ENCODE results near the gene CAMTA1.

The CAMTA1 gene

DNA sequence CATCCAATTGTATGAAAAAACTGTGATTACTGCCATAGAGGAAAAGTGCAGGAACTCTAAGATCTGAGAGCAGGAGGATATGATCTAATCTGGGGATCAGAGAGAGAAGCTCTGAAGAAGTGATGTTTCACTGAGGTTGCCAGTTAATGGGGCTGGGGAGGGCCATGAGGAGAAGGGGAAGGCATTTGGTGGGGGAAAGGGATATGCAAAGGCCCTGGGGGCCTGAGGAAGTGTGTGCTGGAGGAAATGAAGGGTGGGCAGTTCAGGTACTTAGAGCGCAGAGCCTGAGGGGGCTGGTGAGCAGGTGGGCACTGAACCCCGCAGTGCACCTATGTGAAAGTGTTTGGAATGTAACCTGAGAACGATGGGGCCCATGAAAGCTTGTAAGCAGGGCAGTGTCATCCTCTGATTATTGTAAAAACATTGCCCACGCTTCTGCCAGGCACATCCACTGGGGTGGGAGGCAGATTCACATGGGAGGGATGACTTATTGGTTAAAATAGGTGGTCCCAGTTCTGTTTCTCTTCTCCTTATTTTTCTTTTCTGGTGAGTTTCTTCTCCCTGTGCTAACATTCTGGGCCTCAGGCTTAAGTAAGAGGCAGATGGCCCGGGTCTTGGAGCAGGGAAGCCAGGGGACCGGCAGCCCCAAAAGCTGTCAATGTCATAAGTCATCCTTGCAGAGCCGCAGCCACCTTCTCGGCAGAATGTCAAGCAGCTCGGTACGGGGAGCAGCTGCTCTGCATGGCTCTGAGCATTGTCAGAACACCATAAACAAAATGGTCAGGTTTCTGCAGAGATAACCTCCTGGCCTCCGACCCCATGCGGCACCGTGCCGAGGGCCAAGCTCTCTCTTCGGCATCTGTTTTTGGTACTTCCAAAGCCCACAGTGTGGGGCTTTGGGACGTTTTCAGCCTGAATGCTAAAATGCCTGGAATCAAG, 493.8 kb downstream of the CAMTA1 start:
- ChIA-PET CTCF (no interaction called here), POLR2A (ENCODE audit: low non-redundant PET) (no interaction called here)
- no peak overlapping the region for H3K27ac ChIP-seq
- TF ChIP-seq, protein P1, sequence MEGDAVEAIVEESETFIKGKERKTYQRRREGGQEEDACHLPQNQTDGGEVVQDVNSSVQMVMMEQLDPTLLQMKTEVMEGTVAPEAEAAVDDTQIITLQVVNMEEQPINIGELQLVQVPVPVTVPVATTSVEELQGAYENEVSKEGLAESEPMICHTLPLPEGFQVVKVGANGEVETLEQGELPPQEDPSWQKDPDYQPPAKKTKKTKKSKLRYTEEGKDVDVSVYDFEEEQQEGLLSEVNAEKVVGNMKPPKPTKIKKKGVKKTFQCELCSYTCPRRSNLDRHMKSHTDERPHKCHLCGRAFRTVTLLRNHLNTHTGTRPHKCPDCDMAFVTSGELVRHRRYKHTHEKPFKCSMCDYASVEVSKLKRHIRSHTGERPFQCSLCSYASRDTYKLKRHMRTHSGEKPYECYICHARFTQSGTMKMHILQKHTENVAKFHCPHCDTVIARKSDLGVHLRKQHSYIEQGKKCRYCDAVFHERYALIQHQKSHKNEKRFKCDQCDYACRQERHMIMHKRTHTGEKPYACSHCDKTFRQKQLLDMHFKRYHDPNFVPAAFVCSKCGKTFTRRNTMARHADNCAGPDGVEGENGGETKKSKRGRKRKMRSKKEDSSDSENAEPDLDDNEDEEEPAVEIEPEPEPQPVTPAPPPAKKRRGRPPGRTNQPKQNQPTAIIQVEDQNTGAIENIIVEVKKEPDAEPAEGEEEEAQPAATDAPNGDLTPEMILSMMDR (conservative IDR thresholded peaks at IDR 0.05; ENCODE audit: low read depth), result no peak
- DNase-seq (ENCODE audit: low spot score), result no peak

DNA sequence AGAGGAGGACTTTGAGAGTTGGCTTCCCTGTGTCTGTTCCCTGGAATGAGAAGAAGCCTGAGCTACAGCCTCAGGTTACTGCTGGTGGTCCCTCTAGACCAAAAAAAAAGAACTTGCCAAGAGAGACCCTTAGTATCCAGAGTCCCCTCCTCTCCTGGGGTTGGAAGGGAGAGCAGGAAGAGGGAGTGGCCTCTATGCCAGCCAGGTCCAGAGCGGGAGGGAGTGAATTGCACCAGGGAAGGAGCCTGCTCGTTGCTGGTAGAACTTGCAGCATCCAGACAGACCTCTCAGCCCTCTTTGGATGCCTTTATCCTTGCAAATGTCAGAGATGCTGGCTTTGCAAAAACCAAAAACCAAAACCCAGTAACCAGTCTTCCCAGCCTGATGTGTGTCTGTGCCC, 494.5 kb downstream of the CAMTA1 start:
- CTCF ChIA-PET, result no interaction called here
- H3K27ac ChIP-seq, result no peak overlapping the region
- no peak for DNase-seq (ENCODE audit: low spot score)
- TF ChIP-seq, protein P1 (conservative IDR thresholded peaks at IDR 0.05; ENCODE audit: low read depth), result no peak
- POLR2A ChIA-PET (ENCODE audit: low non-redundant PET), result no interaction called here

DNA sequence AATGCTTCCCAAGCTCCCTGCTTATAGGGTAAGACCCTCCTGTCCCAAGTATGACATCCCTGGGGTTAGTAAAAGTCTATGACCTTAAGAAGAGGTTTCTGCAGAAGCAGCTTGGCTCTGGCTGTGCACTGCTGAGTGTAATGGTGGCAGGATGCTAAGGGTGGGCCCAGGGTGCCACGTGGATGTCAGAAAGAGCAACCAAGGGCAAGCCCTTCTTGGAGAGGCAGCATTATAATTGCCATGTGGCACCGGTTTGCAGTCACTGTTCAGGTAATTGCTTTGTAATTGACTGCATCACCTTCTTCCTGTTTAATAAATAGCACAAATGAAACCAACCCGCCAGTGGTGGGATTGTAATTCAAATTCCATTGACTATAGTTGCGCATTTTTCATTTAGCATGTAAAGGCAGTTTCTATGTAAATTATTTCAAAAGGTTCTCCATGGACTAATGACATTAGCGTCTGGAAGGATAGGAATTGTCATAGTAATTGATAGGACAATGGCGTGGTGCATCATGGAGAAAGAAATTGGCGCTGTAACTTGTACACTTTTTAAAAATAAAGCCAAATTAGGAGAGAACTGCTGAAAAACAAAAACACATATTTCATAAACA, 495.2 kb downstream of the CAMTA1 start:
- POLR2A ChIA-PET (ENCODE audit: low non-redundant PET), result no interaction called here
- TF ChIP-seq, protein P1 (conservative IDR thresholded peaks at IDR 0.05; ENCODE audit: low read depth), result no peak
- DNase-seq (ENCODE audit: low spot score), result no peak
- no peak overlapping the region for H3K27ac ChIP-seq
- CTCF ChIA-PET, result no interaction called here

DNA sequence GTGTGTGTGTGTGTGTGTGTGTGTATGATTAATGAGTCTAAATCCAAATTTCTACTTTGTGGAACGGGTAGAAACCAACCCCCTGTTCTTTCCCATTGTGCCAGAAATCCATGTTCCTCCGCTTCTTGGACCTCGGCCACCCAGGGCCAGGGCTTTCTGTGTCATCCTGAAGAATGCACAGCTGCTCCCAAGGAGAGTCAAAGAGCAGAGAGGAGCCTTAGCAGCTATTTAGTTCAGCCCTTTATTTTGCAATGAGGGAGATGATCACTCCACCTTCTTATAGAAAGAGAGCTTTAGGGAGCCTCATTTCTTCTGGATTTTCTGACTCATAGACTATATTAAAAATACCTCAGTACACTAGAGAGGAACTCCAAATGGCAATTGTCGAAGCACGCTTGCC, 496.6 kb downstream of the CAMTA1 start:
- peak; percentile 28 for DNase-seq (ENCODE audit: low spot score)
- POLR2A ChIA-PET (ENCODE audit: low non-redundant PET), result no interaction called here
- CTCF ChIA-PET, result interaction anchor here (0.5 to 0.7 kb wide), 2 partner anchors 15 to 268 kb away, joined by 3 to 6 read pairs; no protein-coding TSS in a partner anchor
- TF ChIP-seq, protein P1 (conservative IDR thresholded peaks at IDR 0.05; ENCODE audit: low read depth), result no peak
- H3K27ac ChIP-seq, result peak overlapping the region; percentile 85

DNA sequence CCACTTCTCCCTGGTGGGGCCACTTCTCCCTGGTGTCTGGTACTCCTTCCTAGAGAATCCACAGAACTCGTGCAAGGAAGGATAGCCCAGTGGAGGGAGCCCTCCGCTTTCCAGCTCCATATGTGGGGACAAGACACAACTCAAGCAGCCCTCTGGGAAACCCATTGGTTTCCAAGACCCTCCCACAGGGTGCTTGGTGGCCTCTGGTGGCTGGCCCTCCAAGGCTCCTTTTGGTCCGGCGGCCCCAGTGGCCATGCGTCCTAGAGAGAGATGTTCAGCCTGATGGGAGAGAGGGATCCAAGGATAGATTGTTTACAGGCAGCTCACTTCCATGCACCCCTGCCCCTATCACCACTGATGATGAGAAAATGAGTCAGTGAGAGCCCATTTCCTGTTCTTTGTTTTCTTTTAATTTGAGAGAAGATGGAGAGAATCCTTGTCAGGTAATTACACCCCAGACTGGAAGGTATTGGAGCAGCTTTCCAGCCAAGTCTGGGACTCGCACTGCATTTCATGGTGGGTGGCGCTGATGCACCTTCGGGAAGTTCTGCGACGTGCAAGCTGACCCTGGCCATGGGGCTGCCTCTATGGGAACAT, 499.7 kb downstream of the CAMTA1 start:
- ChIA-PET POLR2A (ENCODE audit: low non-redundant PET) (no interaction called here), CTCF (interaction anchor here (0.7 kb wide), 1 partner anchor 29 kb away, joined by 3 read pairs; no protein-coding TSS in a partner anchor)
- no peak for DNase-seq (ENCODE audit: low spot score)
- H3K27ac ChIP-seq, result no peak overlapping the region; the same call in 1 of the 2 replicates
- TF ChIP-seq, protein P1 (conservative IDR thresholded peaks at IDR 0.05; ENCODE audit: low read depth), result no peak

DNA sequence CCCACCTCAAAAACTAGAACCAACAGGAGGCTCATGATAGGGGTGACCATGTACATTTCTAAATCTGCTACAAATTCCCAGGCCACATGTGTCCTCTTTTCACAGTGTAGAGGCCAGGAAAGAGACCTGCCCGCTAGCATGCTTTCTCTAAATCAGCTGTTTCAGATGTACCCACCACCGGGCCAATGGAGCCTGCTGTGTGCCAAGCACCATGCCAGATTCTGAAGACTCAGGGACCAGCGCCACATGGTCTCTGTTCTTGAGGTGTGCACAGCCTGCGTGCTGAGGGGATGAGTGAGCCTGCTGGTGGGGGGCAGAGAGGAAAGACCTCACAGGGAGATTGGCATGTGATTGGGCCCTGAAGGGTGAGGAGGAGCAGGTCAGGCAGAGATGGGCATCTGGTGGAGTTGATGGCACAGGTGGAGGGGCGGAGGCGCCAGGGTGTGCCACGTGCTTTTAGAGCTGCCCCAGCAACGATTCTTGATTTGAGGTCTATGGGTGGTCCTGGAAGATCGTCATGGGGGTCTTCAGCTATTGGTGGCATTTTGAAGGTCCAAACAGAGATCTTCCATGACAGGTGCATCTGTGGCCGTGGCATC, 500.7 kb downstream of the CAMTA1 start:
- TF ChIP-seq, protein P1 (conservative IDR thresholded peaks at IDR 0.05; ENCODE audit: low read depth), result no peak
- ChIA-PET CTCF (no interaction called here), POLR2A (ENCODE audit: low non-redundant PET) (no interaction called here)
- DNase-seq (ENCODE audit: low spot score), result no peak
- H3K27ac ChIP-seq, result no peak overlapping the region
